ENCODE measurements around the gene ECHS1. TPM values are rescaled to one million over a fixed set of nuclear protein-coding genes. Genes with fewer than 3 reads are reported as not detected.

The ECHS1 gene
- total and polyA plus RNA-seq, 2 of the 8 experiments (the other 6 are each of a cell fraction or from before 2014, with no cell fraction given): 41.7 to 101 TPM

DNA sequence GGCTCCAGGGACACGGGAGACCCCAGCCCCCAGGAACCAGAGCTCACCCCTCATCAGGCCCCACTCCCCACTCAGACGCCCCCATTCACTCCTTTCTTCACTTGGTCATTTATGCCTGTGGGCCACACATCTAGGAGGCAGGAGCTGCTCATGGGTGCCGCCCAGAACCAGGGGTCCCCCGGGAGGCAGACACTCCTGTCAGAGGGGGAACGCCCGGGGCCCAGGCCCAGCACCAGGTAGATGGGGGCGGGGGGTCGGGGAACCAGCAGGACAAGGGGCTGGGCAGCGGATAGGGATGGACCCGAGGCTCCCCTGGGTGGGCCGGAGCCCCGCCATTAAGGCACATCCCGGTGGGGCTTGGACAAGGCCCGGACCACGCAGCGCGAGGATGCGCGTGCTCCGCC lies 48.3 kb downstream of the ECHS1 start:
- no peak overlapping the region for H3K18ac ChIP-seq (ENCODE audit: extremely low read depth, low read length)
- H3K4ac ChIP-seq (replicated peaks; ENCODE audit: insufficient read length, low read depth, low read length): no peak overlapping the region
- no peak overlapping the region for H2BK5ac ChIP-seq (ENCODE audit: low read depth, low read length)
- H3K23me2 ChIP-seq (ENCODE audit: low read depth, low read length): peaks cover 6% of the 10 kb centered on the region; the same call in 1 of the 2 replicates
- DNase-seq (ENCODE audit: low read depth in 1 of 2, low spot score in 2 of 2) (peak in 1 of 2 experiments; percentile 60), FAIRE-seq (no peak)
- H3K56ac ChIP-seq (replicated peaks; ENCODE audit: insufficient read length, low read depth, low read length): no peak overlapping the region
- no peak overlapping the region for H3K14ac ChIP-seq (ENCODE audit: insufficient read length)
- H2AFZ ChIP-seq (ENCODE audit: low read length): no peak overlapping the region
- H3K9ac ChIP-seq (replicated peaks in 1 of 4; ENCODE audit: extremely low read depth in 1 of 4, low read depth in 3 of 4, low read length in 3 of 4): no peak overlapping the region
- no peaks in the 10 kb centered on the region for H3K79me1 ChIP-seq (ENCODE audit: low read depth, low read length)
- no peak overlapping the region for H3K23ac ChIP-seq (ENCODE audit: insufficient read length)
- no peak overlapping the region for H2BK20ac ChIP-seq (ENCODE audit: low read length)
- 61% methylated on average over 7 of the region's 20 CpGs; no CpG with 5 or more reads in 1 of the 2 experiments for WGBS, 2 experiments (ENCODE audit: extremely low coverage in 1 of 2, insufficient coverage in 1 of 2, insufficient read length in 1 of 2, insufficient replicate concordance in 2 of 2, low coverage in 1 of 2, low lambda C conversion rate in 2 of 2, missing lambda C conversion rate in 1 of 2)
- H3K36me3 ChIP-seq (ENCODE audit: control insufficient read depth in 2 of 4, insufficient read depth in 4 of 4, low read length in 3 of 4): no peaks in the 10 kb centered on the region
- H4K91ac ChIP-seq (replicated peaks; ENCODE audit: insufficient read length, low read length): no peak overlapping the region
- no peak overlapping the region for H2BK120ac ChIP-seq (replicated peaks; ENCODE audit: low read depth, low read length)
- ChIA-PET CTCF (ENCODE audit: partially characterized antibody) (interaction anchor here (1.4 to 1.8 kb wide), 2 partner anchors 26 to 58 kb away, joined by 3 to 4 read pairs; no protein-coding TSS in a partner anchor), POLR2A (ENCODE audit: partially characterized antibody) (interaction anchor here (0.6 to 1.8 kb wide), 7 partner anchors 9 to 79 kb away, joined by 3 to 7 read pairs (median 5); partner anchors contain the start of gene FUOM)
- peaks cover 17 to 51% (median 44%) of the 10 kb centered on the region in 4 experiments for H3K27me3 ChIP-seq (replicated peaks in 1 of 4; ENCODE audit: control insufficient read depth in 3 of 4, extremely low read depth in 1 of 4, insufficient read depth in 3 of 4, low read length in 3 of 4)
- H4K20me1 ChIP-seq (replicated peaks in 1 of 2; ENCODE audit: control insufficient read depth in 1 of 2, insufficient read depth in 2 of 2, low read length in 2 of 2): peaks cover 0 to 2% of the 10 kb centered on the region in 2 experiments
- H4K5ac ChIP-seq (ENCODE audit: insufficient read length, low read depth, low read length): no peak overlapping the region
- H3K27ac ChIP-seq (ENCODE audit: low read depth, low read length): no peak overlapping the region
- no peak overlapping the region for H2BK15ac ChIP-seq (ENCODE audit: low read length)
- no peak overlapping the region for H2AK5ac ChIP-seq (ENCODE audit: low read depth, low read length)
- peak overlapping the region; percentile 11 for H4K8ac ChIP-seq (ENCODE audit: extremely low read depth, insufficient read depth, low read length)
- peaks cover 0 to 27% (median 6%) of the 10 kb centered on the region in 4 experiments; a peak in 6 of 7 replicates for H3K4me1 ChIP-seq (replicated peaks in 1 of 4; ENCODE audit: control insufficient read depth in 3 of 4, insufficient read depth in 4 of 4, low read length in 3 of 4)
- H3K79me2 ChIP-seq (ENCODE audit: control insufficient read depth in 1 of 2, insufficient read depth in 2 of 2, low read length in 2 of 2): no peaks in the 10 kb centered on the region
- H3K4me2 ChIP-seq (ENCODE audit: insufficient read depth in 1 of 2, low read depth in 2 of 2, low read length in 2 of 2): peak overlapping the region; percentile 85 to 89
- H2BK12ac ChIP-seq (ENCODE audit: low read depth, low read length): no peak overlapping the region
- peaks cover 0 to 2% of the 10 kb centered on the region in 2 experiments; a peak in 1 of 4 replicates for H3K9me3 ChIP-seq (ENCODE audit: insufficient read depth in 2 of 2, low read depth in 1 of 2, low read length in 1 of 2)
- peak overlapping the region in 2 of 4 experiments; percentile 56 to 69; a peak in 2 of 8 replicates for H3K4me3 ChIP-seq (ENCODE audit: extremely low read depth in 1 of 4, insufficient read depth in 2 of 4, low read depth in 3 of 4, low read length in 4 of 4)
- no peak for TF ChIP-seq SP1 (IDR thresholded peaks at IDR 0.05; ENCODE audit: low read depth, low read length)
- TF ChIP-seq POLR2A (IDR thresholded peaks at IDR 0.05; ENCODE audit: control extremely low read depth in 1 of 2, low read depth in 2 of 2, low read length in 2 of 2): no peak
- no peak for TF ChIP-seq ASH2L (IDR thresholded peaks at IDR 0.05; ENCODE audit: low read length)
- TF ChIP-seq BACH1 (IDR thresholded peaks at IDR 0.05; ENCODE audit: low read length): no peak
- TF ChIP-seq EZH2 (IDR thresholded peaks at IDR 0.05; ENCODE audit: low read depth, low read length, severe bottlenecking): no peak
- TF ChIP-seq EGR1 (IDR thresholded peaks at IDR 0.05; ENCODE audit: borderline replicate concordance, low read depth, low read length): no peak
- no peak for TF ChIP-seq EP300 (IDR thresholded peaks at IDR 0.05; ENCODE audit: borderline replicate concordance in 1 of 2, low read depth in 2 of 2, low read length in 2 of 2)
- TF ChIP-seq TAF1 (IDR thresholded peaks at IDR 0.05; ENCODE audit: low read depth, low read length): no peak
- TF ChIP-seq SP2 (IDR thresholded peaks at IDR 0.05; ENCODE audit: low read length): no peak
- TF ChIP-seq PHF8 (conservative IDR thresholded peaks at IDR 0.05; ENCODE audit: low read depth, low read length): no peak
- TF ChIP-seq CHD2 (IDR thresholded peaks at IDR 0.05; ENCODE audit: low read length): no peak
- TF ChIP-seq, protein P1, sequence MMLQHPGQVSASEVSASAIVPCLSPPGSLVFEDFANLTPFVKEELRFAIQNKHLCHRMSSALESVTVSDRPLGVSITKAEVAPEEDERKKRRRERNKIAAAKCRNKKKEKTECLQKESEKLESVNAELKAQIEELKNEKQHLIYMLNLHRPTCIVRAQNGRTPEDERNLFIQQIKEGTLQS (IDR thresholded peaks at IDR 0.05; ENCODE audit: insufficient read depth, low read depth, low read length): no peak
- no peak for TF ChIP-seq CBX5 (IDR thresholded peaks at IDR 0.05; ENCODE audit: low read depth, low read length)
- no peak for TF ChIP-seq NRF1 (IDR thresholded peaks at IDR 0.05; ENCODE audit: low read depth, low read length)
